ENCODE results near the gene RHNO1.

DNA sequence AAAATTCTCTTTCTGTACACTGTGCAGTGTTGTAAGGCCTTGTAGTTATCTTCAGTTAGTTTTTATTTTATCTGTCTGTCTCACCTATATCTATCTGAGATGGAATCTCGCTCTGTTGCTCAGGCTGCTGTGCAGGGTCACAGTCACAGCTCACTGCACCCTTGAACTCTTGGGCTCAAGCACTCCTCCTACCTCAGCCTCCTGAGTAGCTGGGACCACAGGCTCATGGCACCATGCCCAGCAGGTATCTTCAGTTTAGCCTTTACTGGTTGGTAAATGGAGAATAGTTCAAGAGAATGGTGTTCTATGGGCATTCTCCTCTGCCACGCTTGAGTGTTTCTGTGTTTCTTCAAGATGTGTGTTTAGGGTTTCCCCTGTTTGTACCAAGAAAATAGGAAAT, 27.2 kb downstream of the RHNO1 start:
- TF ChIP-seq POLR2A (IDR thresholded peaks at IDR 0.05) (no peak), POLR2AphosphoS5 (IDR thresholded peaks at IDR 0.05) (no peak), EP300 (IDR thresholded peaks at IDR 0.05) (no peak)
- TF ChIP-seq, protein P1, sequence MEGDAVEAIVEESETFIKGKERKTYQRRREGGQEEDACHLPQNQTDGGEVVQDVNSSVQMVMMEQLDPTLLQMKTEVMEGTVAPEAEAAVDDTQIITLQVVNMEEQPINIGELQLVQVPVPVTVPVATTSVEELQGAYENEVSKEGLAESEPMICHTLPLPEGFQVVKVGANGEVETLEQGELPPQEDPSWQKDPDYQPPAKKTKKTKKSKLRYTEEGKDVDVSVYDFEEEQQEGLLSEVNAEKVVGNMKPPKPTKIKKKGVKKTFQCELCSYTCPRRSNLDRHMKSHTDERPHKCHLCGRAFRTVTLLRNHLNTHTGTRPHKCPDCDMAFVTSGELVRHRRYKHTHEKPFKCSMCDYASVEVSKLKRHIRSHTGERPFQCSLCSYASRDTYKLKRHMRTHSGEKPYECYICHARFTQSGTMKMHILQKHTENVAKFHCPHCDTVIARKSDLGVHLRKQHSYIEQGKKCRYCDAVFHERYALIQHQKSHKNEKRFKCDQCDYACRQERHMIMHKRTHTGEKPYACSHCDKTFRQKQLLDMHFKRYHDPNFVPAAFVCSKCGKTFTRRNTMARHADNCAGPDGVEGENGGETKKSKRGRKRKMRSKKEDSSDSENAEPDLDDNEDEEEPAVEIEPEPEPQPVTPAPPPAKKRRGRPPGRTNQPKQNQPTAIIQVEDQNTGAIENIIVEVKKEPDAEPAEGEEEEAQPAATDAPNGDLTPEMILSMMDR (IDR thresholded peaks at IDR 0.05) = no peak
